HG02943 (cell line): ENCODE data around the gene CD28.
"Not testable (repeated sequence)": the region's sequence is repeated elsewhere in the genome, so short reads cannot be mapped to it uniquely, and the experiment has no call there.

Experiments
- ATAC-seq: cut with Tn5 transposase; IDR thresholded peaks from one replicate; pipeline ENCODE4 v1.9.1; 2021; ENCODE audit warnings: mild to moderate bottlenecking, low read depth, moderate library complexity; ENCODE audit not compliant: unreplicated experiment

Gene CD28

GRCh38 chr2:203779477-203780073 lies 73.1 kb downstream of the CD28 start:
- not testable (repeated sequence) for ATAC-seq

- no peak for ATAC-seq
These were observed 73.8 kb downstream of the CD28 start for GRCh38 chr2:203780231-203780630.

- no peak for ATAC-seq
These were observed 74.7 kb downstream of the CD28 start for GRCh38 chr2:203781151-203781550.

GRCh38 chr2:203782262-203782976 lies 76.0 kb downstream of the CD28 start:
- no peak for ATAC-seq

GRCh38 chr2:203783496-203784203 lies 77.2 kb downstream of the CD28 start:
- ATAC-seq, result no peak

- not testable (repeated sequence) for ATAC-seq
These were observed 78.4 kb downstream of the CD28 start for GRCh38 chr2:203784710-203785270.

- ATAC-seq, result not testable (repeated sequence)
These were observed 79.1 kb downstream of the CD28 start for GRCh38 chr2:203785391-203786110.

- ATAC-seq, result no peak
These were observed 80.3 kb downstream of the CD28 start for GRCh38 chr2:203786549-203787351.

GRCh38 chr2:203787979-203788378 lies 81.5 kb downstream of the CD28 start:
- no peak for ATAC-seq
